HepG2 (cell line): ENCODE results near the gene PLK3. TPM values are rescaled to one million over a fixed set of nuclear protein-coding genes. Genes with fewer than 3 reads are reported as not detected.

Experiments used
- BATF2 ChIP-seq: sonication (generic); formaldehyde crosslinking; IDR thresholded peaks from 2 replicates; pipeline ENCODE4 v1.8.0; 2022; ENCODE audit warnings: mild to moderate bottlenecking, missing genetic modification reagents, moderate library complexity
- GTF3A ChIP-seq: sonication (generic); formaldehyde crosslinking; conservative IDR thresholded peaks from 2 replicates; pipeline ENCODE4 v1.4.0; 2020; ENCODE audit warnings: mild to moderate bottlenecking, missing genetic modification reagents
- ISL2 ChIP-seq: sonication (generic); formaldehyde crosslinking; IDR thresholded peaks from 2 replicates; pipeline ENCODE4 v1.5.0; 2020; ENCODE audit warnings: missing genetic modification reagents
- KIAA2018 ChIP-seq: sonication (generic); formaldehyde crosslinking; IDR thresholded peaks from 2 replicates; pipeline ENCODE4 v1.5.0; 2020; ENCODE audit warnings: mild to moderate bottlenecking, missing genetic modification reagents, borderline replicate concordance
- MTA3 ChIP-seq: sonication (generic); formaldehyde crosslinking; IDR thresholded peaks from 2 replicates; pipeline ENCODE4 v1.4.0; 2020; ENCODE audit warnings: missing genetic modification reagents
- NAIF1 ChIP-seq: sonication (generic); formaldehyde crosslinking; IDR thresholded peaks from 2 replicates; pipeline ENCODE4 v1.5.0; 2020; ENCODE audit warnings: mild to moderate bottlenecking, missing genetic modification reagents, borderline replicate concordance
- PCBP2 ChIP-seq: fragments of 200-400 bp; formaldehyde crosslinking; optimal IDR thresholded peaks from 2 replicates; pipeline ENCODE3; 2018; ENCODE audit warnings: low read length, low read depth; ENCODE audit not compliant: poor library complexity, severe bottlenecking
- SMYD3 ChIP-seq: sonication (generic); formaldehyde crosslinking; IDR thresholded peaks from 2 replicates; pipeline ENCODE4 v1.8.1; 2023; ENCODE audit warnings: mild to moderate bottlenecking, missing genetic modification reagents
- SOX13 ChIP-seq, 3 experiments: fragments of 450-650 bp in 1 of 3; sonication (generic) in 1 of 3; formaldehyde crosslinking in 1 of 3; IDR thresholded peaks in 2 of 3; conservative IDR thresholded peaks in 1 of 3; 2 replicates each; pipeline versions ENCODE4 v1.5.0 to v1.6.1; 2016 to 2020; ENCODE audit warnings: antibody characterized with exemption in 1 of 3, mild to moderate bottlenecking in 1 of 3, missing compliant biosample characterization in 1 of 3, missing genetic modification reagents in 1 of 3, moderate library complexity in 1 of 3
- ZFP36L2 ChIP-seq: sonication (generic); formaldehyde crosslinking; IDR thresholded peaks from 2 replicates; pipeline ENCODE4 v1.4.0; 2020; ENCODE audit warnings: missing genetic modification reagents
- ZFP41 ChIP-seq: sonication (generic); formaldehyde crosslinking; IDR thresholded peaks from 2 replicates; pipeline ENCODE4 v1.4.0; 2020; ENCODE audit warnings: mild to moderate bottlenecking, missing genetic modification reagents, borderline replicate concordance
- ZNF275 ChIP-seq: sonication (generic); formaldehyde crosslinking; IDR thresholded peaks from 2 replicates; pipeline ENCODE4 v1.8.0; 2022; ENCODE audit warnings: missing genetic modification reagents, mild to moderate bottlenecking, inconsistent platforms, borderline replicate concordance
- ZNF343 ChIP-seq: sonication (generic); formaldehyde crosslinking; IDR thresholded peaks from 2 replicates; pipeline ENCODE4 v1.4.0; 2020; ENCODE audit warnings: mild to moderate bottlenecking, missing genetic modification reagents
- ZNF615 ChIP-seq: sonication (generic); formaldehyde crosslinking; IDR thresholded peaks from 2 replicates; pipeline ENCODE4 v1.5.0; 2020; ENCODE audit warnings: mild to moderate bottlenecking, missing genetic modification reagents, borderline replicate concordance
- ZSCAN30 ChIP-seq: sonication (generic); formaldehyde crosslinking; IDR thresholded peaks from 2 replicates; pipeline ENCODE4 v1.5.0; 2020; ENCODE audit warnings: mild to moderate bottlenecking, missing genetic modification reagents
- ZSCAN9 ChIP-seq: IDR thresholded peaks from 2 replicates; pipeline ENCODE4 v1.6.1; 2016; ENCODE audit warnings: borderline replicate concordance
- polyA plus RNA-seq, 8 experiments: library from polyadenylated mRNA; depleted of rRNA in 3 of 8; stranded (reverse) in 7 of 8; unstranded in 1 of 8; fragments of >200 nt; fragmentation: Illumina TruSeq in 4 of 8; extraction: Trizol in 4 of 8; gene quantifications; 2 replicates each; pipeline versions ENCODE4 v1.2.1 to v1.2.3, GENCODE V29; 2011 to 2016; ENCODE audit warnings: low read depth in 4 of 8, missing spikeins in 1 of 8, mixed read lengths in 1 of 8; ENCODE audit not compliant: insufficient read depth in 1 of 8
- total RNA-seq, 5 experiments: library from RNA; depleted of rRNA; stranded (reverse); fragments of >200 nt; fragmentation: Illumina TruSeq; extraction: Trizol; gene quantifications; 2 replicates each; pipeline ENCODE4 v1.2.3, GENCODE V29; 2016; ENCODE audit warnings: low read depth in 1 of 5

The PLK3 gene
- total and polyA plus RNA-seq, 2 of the 13 experiments (the other 11 are each of a cell fraction or from before 2014, with no cell fraction given) = 9.8 to 16.9 TPM

GRCh38 chr1:44819608-44820327, 19.6 kb downstream of the PLK3 start (continued):
- TF ChIP-seq KIAA2018 (CRISPR knock-in tag) (no peak), ZSCAN9 (CRISPR knock-in tag) (peak; percentile 60; the same call in 1 of the 2 replicates), ZFP41 (CRISPR knock-in tag) (peak; percentile 76; the same call in 1 of the 2 replicates), PCBP2 (no peak), SMYD3 (no peak), NAIF1 (CRISPR knock-in tag) (peak; percentile 76), ZSCAN30 (CRISPR knock-in tag) (0 out of 2 replicates have a peak, but pooled peaks have one; percentile 50), ZNF275 (CRISPR knock-in tag) (no peak), BATF2 (peak; percentile 95), ZFP36L2 (no peak), ISL2 (CRISPR knock-in tag) (peak; percentile 58), SOX13 (IDR thresholded peaks at IDR 0.05) (peak; percentile 81; the same call in 1 of the 2 replicates), SOX13 (CRISPR knock-in tag; conservative IDR thresholded peaks at IDR 0.05 in 1 of 2, IDR thresholded peaks at IDR 0.05 in 1 of 2) (no peak; a peak in 1 of 4 replicates), ZNF343 (peak; percentile 91; the same call in 1 of the 2 replicates), GTF3A (CRISPR knock-in tag) (peak; percentile 90), ZNF615 (CRISPR knock-in tag) (peak; percentile 60; the same call in 1 of the 2 replicates), MTA3 (no peak)
